Measurements from ENCODE around the gene ITGA2. TPM values are rescaled to one million over a fixed set of nuclear protein-coding genes. Genes with fewer than 3 reads are reported as not detected.

ITGA2 gene
- total and polyA plus RNA-seq, 2 experiments from 2014 or later: 10.4 to 21.5 TPM

- no peak for DNase-seq
- H3K9ac ChIP-seq: no peak overlapping the region
- H3K4me2 ChIP-seq (ENCODE audit: unreplicated experiment): no peak overlapping the region
- peaks cover 91% of the 10 kb centered on the region for H3K79me2 ChIP-seq (ENCODE audit: insufficient read depth)
- H3K9me2 ChIP-seq (ENCODE audit: insufficient read depth): no peaks in the 10 kb centered on the region
- no peaks in the 10 kb centered on the region for H4K20me1 ChIP-seq (ENCODE audit: insufficient read depth)
- H2AFZ ChIP-seq: no peak overlapping the region
- peaks cover 54% of the 10 kb centered on the region for H3K4me1 ChIP-seq (ENCODE audit: insufficient read depth)
- in situ Hi-C loops (cut with MboI): no loop called here
- H3F3A ChIP-seq (ENCODE audit: insufficient read depth): peaks cover 97% of the 10 kb centered on the region
- no peaks in the 10 kb centered on the region for H3K9me3 ChIP-seq (ENCODE audit: low read depth)
- 73 to 82% methylated on average over 1 of the region's 1 CpG for WGBS, 2 experiments (ENCODE audit: low coverage in 1 of 2, low lambda C conversion rate in 2 of 2, missing lambda C conversion rate in 2 of 2)
- H3K27ac ChIP-seq: peak overlapping the region; percentile 73; the same call in 1 of the 2 replicates
- H3K4me3 ChIP-seq: no peak overlapping the region
- no peaks in the 10 kb centered on the region for H3K36me3 ChIP-seq (ENCODE audit: low read depth)
- H3K27me3 ChIP-seq (replicated peaks; ENCODE audit: insufficient read depth): no peaks in the 10 kb centered on the region
- no peak for TF ChIP-seq EZH2phosphoT487 (IDR thresholded peaks at IDR 0.05; ENCODE audit: insufficient read depth, low read depth)
- no peak for TF ChIP-seq EZH2 (IDR thresholded peaks at IDR 0.05; ENCODE audit: insufficient read depth, poor library complexity, severe bottlenecking)
Measured at GRCh38 chr5:53010814-53011213, 21.7 kb downstream of the ITGA2 start.

GRCh38 chr5:53011233-53011632 is 22.1 kb downstream of the ITGA2 start:
- WGBS, 2 experiments (ENCODE audit: low coverage in 1 of 2, low lambda C conversion rate in 2 of 2, missing lambda C conversion rate in 2 of 2): 100% methylated on average over 1 of the region's 1 CpG
- H2AFZ ChIP-seq: no peak overlapping the region
- no peak overlapping the region for H3K9ac ChIP-seq
- H3K27ac ChIP-seq: peak overlapping the region; percentile 73; the same call in 1 of the 2 replicates
- no peaks in the 10 kb centered on the region for H3K36me3 ChIP-seq (ENCODE audit: low read depth)
- H3K9me3 ChIP-seq (ENCODE audit: low read depth): no peaks in the 10 kb centered on the region
- in situ Hi-C loops (cut with MboI): no loop called here
- no peak overlapping the region for H3K4me2 ChIP-seq (ENCODE audit: unreplicated experiment)
- no peak for DNase-seq
- TF ChIP-seq EZH2phosphoT487 (IDR thresholded peaks at IDR 0.05; ENCODE audit: insufficient read depth, low read depth) (no peak), EZH2 (IDR thresholded peaks at IDR 0.05; ENCODE audit: insufficient read depth, poor library complexity, severe bottlenecking) (no peak)
- peaks cover 91% of the 10 kb centered on the region for H3K79me2 ChIP-seq (ENCODE audit: insufficient read depth)
- no peak overlapping the region for H3K4me3 ChIP-seq
- no peaks in the 10 kb centered on the region for H3K9me2 ChIP-seq (ENCODE audit: insufficient read depth)
- no peaks in the 10 kb centered on the region for H3K27me3 ChIP-seq (replicated peaks; ENCODE audit: insufficient read depth)
- H3K4me1 ChIP-seq (ENCODE audit: insufficient read depth): peaks cover 52% of the 10 kb centered on the region
- no peaks in the 10 kb centered on the region for H4K20me1 ChIP-seq (ENCODE audit: insufficient read depth)
- H3F3A ChIP-seq (ENCODE audit: insufficient read depth): peaks cover 97% of the 10 kb centered on the region

GRCh38 chr5:53013857-53014256 is 24.7 kb downstream of the ITGA2 start:
- peaks cover 47% of the 10 kb centered on the region for H3K4me1 ChIP-seq (ENCODE audit: insufficient read depth)
- H3K9me2 ChIP-seq (ENCODE audit: insufficient read depth): no peaks in the 10 kb centered on the region
- no peaks in the 10 kb centered on the region for H4K20me1 ChIP-seq (ENCODE audit: insufficient read depth)
- no peaks in the 10 kb centered on the region for H3K9me3 ChIP-seq (ENCODE audit: low read depth)
- no peak overlapping the region for H3K27ac ChIP-seq
- H3K27me3 ChIP-seq (replicated peaks; ENCODE audit: insufficient read depth): no peaks in the 10 kb centered on the region
- H2AFZ ChIP-seq: 0 out of 2 replicates have a peak overlapping the region, but pooled peaks have one; percentile 28
- peaks cover 98% of the 10 kb centered on the region for H3K79me2 ChIP-seq (ENCODE audit: insufficient read depth)
- H3K4me3 ChIP-seq: no peak overlapping the region
- no peak overlapping the region for H3K4me2 ChIP-seq (ENCODE audit: unreplicated experiment)
- no peaks in the 10 kb centered on the region for H3K36me3 ChIP-seq (ENCODE audit: low read depth)
- no peak for TF ChIP-seq EZH2 (IDR thresholded peaks at IDR 0.05; ENCODE audit: insufficient read depth, poor library complexity, severe bottlenecking)
- no peak for TF ChIP-seq EZH2phosphoT487 (IDR thresholded peaks at IDR 0.05; ENCODE audit: insufficient read depth, low read depth)
- no peak for DNase-seq
- WGBS, 2 experiments (ENCODE audit: low coverage in 1 of 2, low lambda C conversion rate in 2 of 2, missing lambda C conversion rate in 2 of 2): 75 to 83% methylated on average over 2 of the region's 2 CpGs
- H3K9ac ChIP-seq: no peak overlapping the region
- H3F3A ChIP-seq (ENCODE audit: insufficient read depth): peaks cover 88% of the 10 kb centered on the region
- in situ Hi-C loops (cut with MboI): no loop called here

- peaks cover 61% of the 10 kb centered on the region for H3F3A ChIP-seq (ENCODE audit: insufficient read depth)
- 86 to 87% methylated on average over 5 of the region's 5 CpGs for WGBS, 2 experiments (ENCODE audit: low coverage in 1 of 2, low lambda C conversion rate in 2 of 2, missing lambda C conversion rate in 2 of 2)
- H3K9me2 ChIP-seq (ENCODE audit: insufficient read depth): no peaks in the 10 kb centered on the region
- H4K20me1 ChIP-seq (ENCODE audit: insufficient read depth): no peaks in the 10 kb centered on the region
- in situ Hi-C loops (cut with MboI): no loop called here
- DNase-seq: no peak
- no peak overlapping the region for H3K9ac ChIP-seq
- H3K79me2 ChIP-seq (ENCODE audit: insufficient read depth): peaks cover 97% of the 10 kb centered on the region
- no peak for TF ChIP-seq EZH2 (IDR thresholded peaks at IDR 0.05; ENCODE audit: insufficient read depth, poor library complexity, severe bottlenecking)
- no peak for TF ChIP-seq EZH2phosphoT487 (IDR thresholded peaks at IDR 0.05; ENCODE audit: insufficient read depth, low read depth)
- H3K9me3 ChIP-seq (ENCODE audit: low read depth): no peaks in the 10 kb centered on the region
- peak overlapping the region; percentile 18 for H3K4me2 ChIP-seq (ENCODE audit: unreplicated experiment)
- H3K27ac ChIP-seq: peak overlapping the region; percentile 54
- no peaks in the 10 kb centered on the region for H3K36me3 ChIP-seq (ENCODE audit: low read depth)
- 0 out of 2 replicates have a peak overlapping the region, but pooled peaks have one; percentile 8 for H2AFZ ChIP-seq
- peaks cover 31% of the 10 kb centered on the region for H3K4me1 ChIP-seq (ENCODE audit: insufficient read depth)
- H3K27me3 ChIP-seq (replicated peaks; ENCODE audit: insufficient read depth): no peaks in the 10 kb centered on the region
- no peak overlapping the region for H3K4me3 ChIP-seq
Measured at GRCh38 chr5:53017383-53017782, 28.2 kb downstream of the ITGA2 start.

Measured in GM23248 (cell line).